ENCODE data around the gene TACC2. TPM values are rescaled to one million over a fixed set of nuclear protein-coding genes. Genes with fewer than 3 reads are reported as not detected.

TACC2 gene
- total RNA-seq, 2 experiments from 2014 or later: not detected

DNA sequence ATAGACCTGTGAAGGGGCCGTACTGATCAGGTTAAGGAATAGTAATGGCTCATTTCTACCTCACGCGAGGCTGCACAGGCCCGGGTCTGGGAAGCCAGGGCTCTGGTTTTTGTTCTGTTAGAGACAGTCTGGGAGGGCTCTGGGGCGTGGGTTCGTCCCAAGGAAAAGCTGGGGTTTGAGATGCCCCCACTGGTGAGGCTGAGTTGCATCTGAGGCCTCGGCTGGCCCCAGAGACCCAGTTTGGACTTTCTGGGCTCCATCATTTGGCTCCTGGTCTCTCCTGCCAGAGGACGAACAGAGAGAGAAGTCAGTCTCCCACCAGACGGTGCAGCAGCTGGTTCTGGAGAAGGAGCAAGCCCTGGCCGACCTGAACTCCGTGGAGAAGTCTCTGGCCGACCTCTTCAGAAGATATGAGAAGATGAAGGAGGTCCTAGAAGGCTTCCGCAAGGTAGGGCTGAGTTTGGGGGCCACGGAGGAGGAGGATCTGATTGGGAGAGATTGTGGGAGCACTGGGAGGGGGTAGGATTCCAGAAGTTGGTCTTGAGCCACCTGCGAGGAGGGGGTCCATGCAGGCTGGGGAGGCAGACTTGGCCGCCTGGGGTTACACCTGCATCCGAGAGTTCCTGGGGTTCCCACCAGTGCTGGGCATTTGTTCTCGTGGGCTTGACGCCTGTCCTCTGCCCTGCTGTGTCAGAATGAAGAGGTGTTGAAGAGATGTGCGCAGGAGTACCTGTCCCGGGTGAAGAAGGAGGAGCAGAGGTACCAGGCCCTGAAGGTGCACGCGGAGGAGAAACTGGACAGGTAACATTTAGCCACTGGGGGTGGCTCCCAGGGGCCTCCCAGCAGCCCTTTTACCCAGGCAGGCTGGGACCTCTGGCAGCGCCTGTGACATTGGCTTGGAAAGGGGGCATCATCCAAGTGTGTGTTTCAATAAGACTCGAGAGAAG, 259.7 kb downstream of the TACC2 start:
- intact Hi-C loops (cut with micrococcal nuclease): no loop called here
- ChIA-PET CTCF (interaction anchor here (1.1 kb wide), 1 partner anchor 20 kb away, joined by 4 read pairs; no protein-coding TSS in a partner anchor), POLR2A (no interaction called here)
- H3K27me3 Mint-ChIP-seq: no peaks in the 10 kb centered on the region
- ATAC-seq (no peak), DNase-seq (no peak)
- TF ChIP-seq, protein P1, sequence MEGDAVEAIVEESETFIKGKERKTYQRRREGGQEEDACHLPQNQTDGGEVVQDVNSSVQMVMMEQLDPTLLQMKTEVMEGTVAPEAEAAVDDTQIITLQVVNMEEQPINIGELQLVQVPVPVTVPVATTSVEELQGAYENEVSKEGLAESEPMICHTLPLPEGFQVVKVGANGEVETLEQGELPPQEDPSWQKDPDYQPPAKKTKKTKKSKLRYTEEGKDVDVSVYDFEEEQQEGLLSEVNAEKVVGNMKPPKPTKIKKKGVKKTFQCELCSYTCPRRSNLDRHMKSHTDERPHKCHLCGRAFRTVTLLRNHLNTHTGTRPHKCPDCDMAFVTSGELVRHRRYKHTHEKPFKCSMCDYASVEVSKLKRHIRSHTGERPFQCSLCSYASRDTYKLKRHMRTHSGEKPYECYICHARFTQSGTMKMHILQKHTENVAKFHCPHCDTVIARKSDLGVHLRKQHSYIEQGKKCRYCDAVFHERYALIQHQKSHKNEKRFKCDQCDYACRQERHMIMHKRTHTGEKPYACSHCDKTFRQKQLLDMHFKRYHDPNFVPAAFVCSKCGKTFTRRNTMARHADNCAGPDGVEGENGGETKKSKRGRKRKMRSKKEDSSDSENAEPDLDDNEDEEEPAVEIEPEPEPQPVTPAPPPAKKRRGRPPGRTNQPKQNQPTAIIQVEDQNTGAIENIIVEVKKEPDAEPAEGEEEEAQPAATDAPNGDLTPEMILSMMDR (IDR thresholded peaks at IDR 0.05): no peak
- H3K4me1 Mint-ChIP-seq (ENCODE audit: low read depth): no peaks in the 10 kb centered on the region
- H3K36me3 Mint-ChIP-seq (ENCODE audit: low read depth): no peaks in the 10 kb centered on the region
- H3K9me3 Mint-ChIP-seq: no peaks in the 10 kb centered on the region
- H3K4me3 Mint-ChIP-seq: no peak overlapping the region
- no peak overlapping the region for H3K27ac Mint-ChIP-seq

DNA sequence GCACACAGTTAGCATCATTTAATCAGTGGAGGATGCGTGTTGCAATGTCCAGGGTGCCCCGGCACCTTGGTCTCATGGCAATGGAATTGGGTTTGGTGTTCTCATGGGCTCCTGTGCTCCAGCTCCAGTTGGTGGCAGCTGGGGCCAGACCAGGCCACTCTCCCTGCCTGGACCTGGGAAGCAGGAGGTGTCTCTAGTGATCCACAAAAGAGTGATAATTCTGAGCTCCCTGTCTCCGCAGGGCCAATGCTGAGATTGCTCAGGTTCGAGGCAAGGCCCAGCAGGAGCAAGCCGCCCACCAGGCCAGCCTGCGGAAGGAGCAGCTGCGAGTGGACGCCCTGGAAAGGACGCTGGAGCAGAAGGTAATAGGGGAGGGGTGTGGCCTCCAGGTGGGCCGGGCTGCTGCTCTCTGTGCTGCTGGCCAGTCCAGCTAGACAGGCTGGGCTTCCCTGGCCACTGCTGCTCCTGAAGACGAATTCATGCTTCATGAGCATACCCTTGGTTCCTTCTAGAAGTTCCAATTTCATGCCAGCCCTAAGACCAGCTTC, 260.4 kb downstream of the TACC2 start:
- intact Hi-C loops (cut with micrococcal nuclease): no loop called here
- DNase-seq (no peak), ATAC-seq (no peak)
- POLR2A ChIA-PET: no interaction called here
- H3K27me3 Mint-ChIP-seq: no peaks in the 10 kb centered on the region
- no peaks in the 10 kb centered on the region for H3K4me1 Mint-ChIP-seq (ENCODE audit: low read depth)
- no peak overlapping the region for H3K4me3 Mint-ChIP-seq
- H3K9me3 Mint-ChIP-seq: no peaks in the 10 kb centered on the region
- no peaks in the 10 kb centered on the region for H3K36me3 Mint-ChIP-seq (ENCODE audit: low read depth)
- H3K27ac Mint-ChIP-seq: no peak overlapping the region
- CTCF ChIA-PET: no interaction called here
- TF ChIP-seq, protein P1 (IDR thresholded peaks at IDR 0.05): no peak

DNA sequence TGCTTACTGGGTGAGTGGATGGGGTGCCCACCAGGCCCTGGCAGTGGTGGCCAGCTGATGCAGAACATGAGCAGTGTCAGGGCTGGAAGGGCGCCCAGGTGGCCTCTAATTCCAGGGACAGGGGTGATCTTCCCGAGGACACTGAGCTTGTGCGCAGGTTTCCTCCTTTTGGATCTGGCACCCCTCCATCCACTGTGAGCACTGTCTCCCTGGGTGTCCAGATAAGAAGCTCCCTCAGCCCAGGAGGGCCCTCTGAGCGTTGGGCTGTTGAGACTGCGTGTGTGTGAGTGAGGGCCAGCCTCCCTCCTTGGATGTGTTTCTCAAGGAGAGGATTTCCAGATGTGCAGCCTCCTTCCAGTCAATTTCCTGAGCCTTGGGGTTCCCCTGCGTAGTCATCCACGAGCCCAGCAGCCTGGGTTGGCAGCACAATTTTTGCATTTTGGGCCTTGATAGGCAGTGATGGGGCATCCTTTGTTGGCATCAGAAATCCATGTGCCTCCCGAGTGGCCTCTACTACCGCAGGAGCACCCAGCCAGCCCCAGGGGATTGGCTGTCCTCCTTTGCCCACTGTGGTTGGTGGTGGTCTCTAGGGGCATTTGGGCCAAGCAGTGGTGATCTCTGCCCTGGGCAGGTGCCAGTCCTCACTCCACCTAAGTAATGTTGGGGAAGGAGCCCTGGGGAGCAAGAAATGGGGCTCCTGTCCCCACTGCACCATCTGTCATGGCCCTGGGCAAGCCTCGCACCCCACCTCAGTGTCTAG, 261.2 kb downstream of the TACC2 start:
- ChIA-PET CTCF (no interaction called here), POLR2A (no interaction called here)
- no peak overlapping the region for H3K4me3 Mint-ChIP-seq
- H3K36me3 Mint-ChIP-seq (ENCODE audit: low read depth): no peaks in the 10 kb centered on the region
- TF ChIP-seq, protein P1 (IDR thresholded peaks at IDR 0.05): no peak
- DNase-seq (no peak), ATAC-seq (no peak)
- no peak overlapping the region for H3K27ac Mint-ChIP-seq
- no peaks in the 10 kb centered on the region for H3K4me1 Mint-ChIP-seq (ENCODE audit: low read depth)
- H3K27me3 Mint-ChIP-seq: no peaks in the 10 kb centered on the region
- H3K9me3 Mint-ChIP-seq: no peaks in the 10 kb centered on the region
- intact Hi-C loops (cut with micrococcal nuclease): no loop called here

DNA sequence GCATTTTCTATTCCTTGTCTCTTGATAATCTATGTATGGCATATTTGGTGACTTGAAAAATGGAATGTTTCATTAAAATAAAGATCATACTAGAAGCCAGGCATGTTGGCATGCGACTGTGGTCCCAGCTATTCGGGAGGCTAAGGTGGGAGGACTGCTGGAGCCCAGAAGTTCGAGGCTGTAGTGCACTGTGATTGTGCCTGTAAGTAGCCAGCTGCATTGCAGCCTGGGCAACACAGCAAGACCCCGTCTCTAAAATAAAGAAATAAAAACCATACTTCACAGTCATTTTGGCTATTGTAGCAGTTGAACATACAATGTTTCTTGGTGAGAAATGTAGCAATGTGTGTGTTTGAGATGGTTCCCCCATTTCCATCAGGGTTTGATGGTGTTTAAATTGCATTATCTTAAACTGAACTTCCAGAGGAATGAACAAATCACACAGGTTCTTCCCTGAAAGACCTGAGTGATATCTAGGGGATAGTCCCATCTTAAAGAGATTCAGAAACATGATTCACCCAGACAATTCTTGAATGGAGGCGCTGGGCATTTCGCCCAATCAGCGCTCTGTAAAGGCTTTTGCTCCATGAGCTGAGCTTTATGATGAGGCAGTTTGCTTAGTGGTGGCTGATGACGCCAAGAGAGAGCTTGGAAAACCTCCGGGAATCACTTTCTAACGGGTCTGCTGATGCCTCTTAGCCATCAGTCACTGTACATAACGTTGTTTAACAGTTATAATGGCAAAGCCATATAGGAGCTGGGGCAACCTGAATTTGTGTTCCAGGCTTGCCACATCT, 262.7 kb downstream of the TACC2 start:
- Mint-ChIP-seq H3K9me3 (no peaks in the 10 kb centered on the region), H3K27me3 (no peaks in the 10 kb centered on the region), H3K36me3 (ENCODE audit: low read depth) (no peaks in the 10 kb centered on the region), H3K27ac (no peak overlapping the region), H3K4me1 (ENCODE audit: low read depth) (no peaks in the 10 kb centered on the region), H3K4me3 (no peak overlapping the region)
- ATAC-seq (no peak), DNase-seq (no peak)
- intact Hi-C loops (cut with micrococcal nuclease): no loop called here
- ChIA-PET POLR2A (no interaction called here), CTCF (no interaction called here)
- TF ChIP-seq, protein P1 (IDR thresholded peaks at IDR 0.05): no peak

Data from activated CD8-positive, alpha-beta T cell treated with anti-CD3 and anti-CD28 coated beads for 36 hours (primary cell).